GM10248 (cell line): Measurements from ENCODE around the gene C1orf174.

ENCODE experiments used
- CTCF ChIA-PET: fragments of 300-600 bp; sonication (Branson Sonifier 250); formaldehyde crosslinking; extraction: SDS; loops from one replicate; lab custom pipeline; 2021; ENCODE audit warnings: antibody characterized with exemption; lab: Yijun Ruan, JAX
- POLR2A ChIA-PET: fragments of 350-650 bp; sonication (Branson Sonifier 250); formaldehyde crosslinking; extraction: SDS; loops from one replicate; lab custom pipeline; 2020; ENCODE audit warnings: antibody characterized with exemption; lab: Yijun Ruan, JAX
- DNase-seq: peaks from one replicate; pipeline ENCODE4 v3.0.0; 2012; ENCODE audit errors: extremely low spot score
- CTCF ChIP-seq: IDR thresholded peaks from 2 replicates; pipeline ENCODE4 v1.5.1; 2012; ENCODE audit warnings: mild to moderate bottlenecking, low read depth; ENCODE audit errors: extremely low read depth, missing control alignments, control extremely low read depth

The C1orf174 gene

GRCh38 chr1:3906672-3907020, 6.6 kb upstream of the C1orf174 start:
- no peak for DNase-seq
- ChIA-PET CTCF (interaction anchor here (0.7 to 1.2 kb wide), 3 partner anchors 10 to 1838 kb away, joined by 3 to 4 read pairs (median 4); no protein-coding TSS in a partner anchor), POLR2A (interaction anchor here (0.7 kb wide), 1 partner anchor 396 kb away, joined by 3 read pairs; no protein-coding TSS in a partner anchor)
- TF ChIP-seq CTCF: no peak

DNA sequence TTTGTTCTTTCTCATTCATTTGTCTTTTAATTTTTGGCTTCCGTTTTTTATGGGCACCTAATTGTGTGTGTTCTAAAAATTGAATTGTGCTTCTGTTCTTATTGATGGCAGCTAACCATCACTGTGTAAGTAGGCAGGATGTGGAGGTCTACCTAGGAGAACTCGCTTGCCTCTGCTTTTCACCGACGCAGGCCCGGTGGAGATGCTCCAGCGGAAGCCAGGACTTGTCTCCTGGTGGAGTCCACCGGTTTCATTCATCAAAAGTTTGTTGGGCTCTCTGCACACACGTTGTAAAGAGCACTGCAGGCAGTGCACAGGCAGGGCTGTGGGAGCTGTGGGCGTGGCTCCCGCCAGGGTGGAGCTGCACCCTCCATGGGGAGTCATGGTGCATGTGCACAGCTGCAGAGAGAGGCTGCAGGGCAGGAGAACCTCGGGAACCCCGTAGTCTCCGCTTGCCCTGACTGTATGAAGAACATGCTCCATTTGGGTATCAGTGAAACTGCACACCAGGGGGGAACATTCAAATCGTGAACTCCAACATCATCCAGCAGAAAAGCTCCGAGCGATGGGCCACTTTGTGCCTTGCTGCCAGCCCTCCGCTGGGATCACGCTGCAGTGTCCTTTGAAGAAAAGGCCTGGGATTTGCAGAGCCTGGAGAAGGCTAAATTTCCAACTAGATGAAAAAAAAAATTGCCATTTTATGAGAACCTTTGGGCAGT, 6.0 kb upstream of the C1orf174 start:
- no peak for TF ChIP-seq CTCF
- ChIA-PET CTCF (interaction anchor here (1.2 kb wide), 2 partner anchors 128 to 1839 kb away, joined by 4 read pairs; no protein-coding TSS in a partner anchor), POLR2A (no interaction called here)
- DNase-seq: no peak

DNA sequence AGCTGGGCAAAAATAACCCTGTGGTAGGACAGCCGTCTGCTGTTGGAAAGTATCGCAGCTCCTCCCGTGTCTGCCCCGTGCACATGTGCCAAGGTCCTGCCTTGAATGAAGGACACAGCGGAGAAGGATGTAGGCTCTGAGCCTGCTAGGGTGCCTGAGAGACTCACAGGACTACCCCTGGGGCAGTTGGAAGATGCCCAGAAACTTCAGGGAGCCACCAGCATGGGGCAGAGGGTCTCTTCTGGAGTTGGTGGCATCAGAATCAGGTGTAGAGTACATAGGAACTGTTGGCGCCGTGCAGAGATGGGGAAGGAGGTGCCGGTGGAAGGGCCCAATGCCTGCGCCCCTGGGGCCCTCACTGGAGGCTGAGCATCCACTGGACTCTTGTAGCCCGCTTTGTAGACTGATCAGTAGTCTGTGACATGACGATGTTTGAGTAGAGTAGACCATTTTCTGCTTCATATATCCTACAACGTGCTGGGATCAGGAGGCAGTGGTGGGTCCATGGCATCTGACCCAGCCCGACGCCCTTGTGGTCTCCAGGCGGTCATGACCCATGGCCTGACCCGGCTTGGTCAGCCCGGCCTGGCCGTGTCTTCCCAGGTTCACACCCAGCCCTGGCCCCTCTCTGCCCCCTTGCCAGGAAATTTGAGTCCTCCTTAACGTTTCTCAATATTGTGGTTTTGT, 5.3 kb upstream of the C1orf174 start:
- TF ChIP-seq CTCF: no peak
- DNase-seq: no peak
- POLR2A ChIA-PET: no interaction called here
- CTCF ChIA-PET: no interaction called here

DNA sequence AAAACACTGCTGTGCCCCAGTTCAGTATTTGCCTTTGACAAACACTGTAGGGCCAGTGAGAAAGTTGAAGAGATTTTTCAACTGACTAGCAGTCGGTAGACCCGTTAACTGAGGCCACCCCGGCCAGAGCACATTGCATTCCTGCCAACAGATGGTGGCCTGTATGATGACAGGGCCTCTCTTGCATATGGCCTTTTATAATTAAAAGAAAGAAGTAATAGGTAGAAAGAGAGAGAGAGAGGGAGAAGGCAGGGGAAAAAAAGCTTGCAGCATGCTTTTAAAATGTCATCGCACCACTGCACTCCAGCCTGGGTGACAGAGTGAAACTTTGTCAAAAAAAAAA, 4.7 kb upstream of the C1orf174 start:
- POLR2A ChIA-PET: no interaction called here
- no peak for DNase-seq
- CTCF ChIA-PET: no interaction called here
- TF ChIP-seq CTCF: no peak

- CTCF ChIA-PET: interaction anchor here (1.4 to 1.6 kb wide), 2 partner anchors 47 to 49 kb away, joined by 3 to 4 read pairs; partner anchors contain the start of gene DFFB
- no peak for DNase-seq
- no peak for TF ChIP-seq CTCF
Observed at GRCh38 chr1:3904006-3904842, 4.2 kb upstream of the C1orf174 start.

More at GRCh38 chr1:3904006-3904842, 4.2 kb upstream of the C1orf174 start:
- POLR2A ChIA-PET: no interaction called here
